Measurements from ENCODE around the gene C10orf90. TPM values are rescaled to one million over a fixed set of nuclear protein-coding genes. Genes with fewer than 3 reads are reported as not detected.

C10orf90 gene
- polyA plus RNA-seq, 3 donors = not detected

DNA sequence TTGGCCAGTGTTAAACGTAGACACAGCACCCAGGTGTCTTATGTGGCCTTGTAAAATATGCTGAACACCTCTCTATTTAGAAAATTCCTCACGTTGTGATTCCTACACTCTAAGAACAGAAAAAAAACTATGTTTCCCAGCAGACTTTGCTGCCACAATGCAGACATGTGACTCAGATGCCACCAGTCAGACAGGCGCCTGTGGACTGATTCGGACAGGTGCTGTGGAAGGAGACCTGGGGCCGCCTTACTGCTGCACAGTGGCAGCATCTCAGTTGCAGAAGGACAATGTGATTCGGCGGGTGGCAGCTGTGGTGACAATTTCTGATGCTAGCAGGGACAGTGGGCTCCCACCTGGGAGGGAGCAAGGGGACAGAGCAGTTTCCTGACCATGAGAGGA lies 88.8 kb downstream of the C10orf90 start:
- no peak overlapping the region for H3K27ac Mint-ChIP-seq
- Histone ChIP-seq H3K79me2 (ENCODE audit: insufficient read depth, low read length) (no peaks in the 10 kb centered on the region), H3K4me1 (ENCODE audit: control insufficient read depth in 1 of 2, insufficient read depth in 2 of 2, low read length in 2 of 2) (no peaks in the 10 kb centered on the region), H2AFZ (ENCODE audit: insufficient read depth, low read depth, low read length, poor library complexity, severe bottlenecking) (no peak overlapping the region), H3K36me3 (replicated peaks in 1 of 2; ENCODE audit: control insufficient read depth in 1 of 2, insufficient read depth in 2 of 2, low read length in 2 of 2) (no peaks in the 10 kb centered on the region), H3K4me2 (replicated peaks; ENCODE audit: extremely low read depth, low read length, poor library complexity, severe bottlenecking) (no peak overlapping the region), H3K27ac (ENCODE audit: low read depth in 1 of 2, low read length in 2 of 2) (no peak overlapping the region), H3K4me3 (replicated peaks in 1 of 3; ENCODE audit: low read depth in 2 of 3, low read length in 3 of 3) (no peak overlapping the region), H3K9me3 (replicated peaks in 1 of 2; ENCODE audit: control insufficient read depth in 1 of 2, insufficient read depth in 1 of 2, low read length in 2 of 2) (no peaks in the 10 kb centered on the region), H4K20me1 (ENCODE audit: insufficient read depth, low read length) (no peaks in the 10 kb centered on the region), H3K27me3 (ENCODE audit: control insufficient read depth in 2 of 2, insufficient read depth in 2 of 2, low read length in 2 of 2) (no peaks in the 10 kb centered on the region), H3K9ac (ENCODE audit: insufficient read depth, low read length, poor library complexity, severe bottlenecking) (no peak overlapping the region)
- peaks cover 0 to 6% (median 0%) of the 10 kb centered on the region in 7 donors for H3K9me3 Mint-ChIP-seq
- intact Hi-C loops (cut with micrococcal nuclease) = no loop called here
- no peak for DNase-seq
- H3K27me3 Mint-ChIP-seq (ENCODE audit: low read depth in 3 of 3) = peaks cover 0 to 4% (median 3%) of the 10 kb centered on the region in 3 donors
- 91% methylated on average over 6 of the region's 7 CpGs for WGBS (ENCODE audit: insufficient coverage)
- TF ChIP-seq, protein P1, sequence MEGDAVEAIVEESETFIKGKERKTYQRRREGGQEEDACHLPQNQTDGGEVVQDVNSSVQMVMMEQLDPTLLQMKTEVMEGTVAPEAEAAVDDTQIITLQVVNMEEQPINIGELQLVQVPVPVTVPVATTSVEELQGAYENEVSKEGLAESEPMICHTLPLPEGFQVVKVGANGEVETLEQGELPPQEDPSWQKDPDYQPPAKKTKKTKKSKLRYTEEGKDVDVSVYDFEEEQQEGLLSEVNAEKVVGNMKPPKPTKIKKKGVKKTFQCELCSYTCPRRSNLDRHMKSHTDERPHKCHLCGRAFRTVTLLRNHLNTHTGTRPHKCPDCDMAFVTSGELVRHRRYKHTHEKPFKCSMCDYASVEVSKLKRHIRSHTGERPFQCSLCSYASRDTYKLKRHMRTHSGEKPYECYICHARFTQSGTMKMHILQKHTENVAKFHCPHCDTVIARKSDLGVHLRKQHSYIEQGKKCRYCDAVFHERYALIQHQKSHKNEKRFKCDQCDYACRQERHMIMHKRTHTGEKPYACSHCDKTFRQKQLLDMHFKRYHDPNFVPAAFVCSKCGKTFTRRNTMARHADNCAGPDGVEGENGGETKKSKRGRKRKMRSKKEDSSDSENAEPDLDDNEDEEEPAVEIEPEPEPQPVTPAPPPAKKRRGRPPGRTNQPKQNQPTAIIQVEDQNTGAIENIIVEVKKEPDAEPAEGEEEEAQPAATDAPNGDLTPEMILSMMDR (IDR thresholded peaks at IDR 0.05) = no peak
- no peak overlapping the region for H3K4me3 Mint-ChIP-seq
- H3K4me1 Mint-ChIP-seq = no peaks in the 10 kb centered on the region
- H3K36me3 Mint-ChIP-seq = no peaks in the 10 kb centered on the region

DNA sequence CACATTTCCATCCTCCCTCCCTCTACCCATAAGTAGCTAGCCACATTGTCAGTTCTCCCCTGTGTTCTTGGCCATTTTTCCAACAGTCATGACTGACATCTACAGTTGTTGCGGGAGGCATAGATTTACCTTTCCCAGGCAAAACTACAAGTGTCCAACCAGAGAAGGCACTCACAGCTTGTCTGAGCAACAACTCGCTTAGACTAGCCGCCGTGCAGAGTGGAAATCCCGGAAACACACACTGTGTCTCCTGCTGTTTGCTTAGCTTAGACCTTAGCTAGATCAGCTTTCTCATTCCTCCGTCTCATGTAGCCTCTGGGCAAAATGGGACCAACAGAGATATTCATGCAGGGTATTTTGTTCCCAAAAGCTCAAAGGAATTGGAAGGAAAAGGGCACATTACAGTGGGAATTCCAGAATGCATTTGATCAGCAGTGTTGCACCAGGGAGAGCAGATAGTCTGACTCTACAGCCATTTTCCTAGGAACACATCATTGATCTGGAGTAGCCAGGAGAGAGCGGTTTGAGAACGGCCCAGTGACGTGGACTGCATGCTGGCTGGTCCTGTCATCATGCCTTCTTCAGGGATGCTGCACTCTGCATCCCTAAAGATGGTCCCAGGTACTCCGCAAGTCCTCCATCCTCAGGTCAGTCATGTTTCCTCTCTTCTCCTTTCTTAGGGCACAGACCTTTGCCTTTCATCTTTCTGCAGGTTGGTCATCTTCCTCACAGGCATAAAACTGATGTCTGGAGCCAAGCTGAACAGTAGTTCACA lies 89.4 kb downstream of the C10orf90 start:
- H3K36me3 ChIP-seq (replicated peaks in 1 of 2; ENCODE audit: control insufficient read depth in 1 of 2, insufficient read depth in 2 of 2, low read length in 2 of 2) = no peaks in the 10 kb centered on the region
- peaks cover 0 to 3% (median 0%) of the 10 kb centered on the region in 7 donors for H3K9me3 Mint-ChIP-seq
- no peak overlapping the region for H3K4me3 Mint-ChIP-seq
- no peak overlapping the region for H3K9ac ChIP-seq (ENCODE audit: insufficient read depth, low read length, poor library complexity, severe bottlenecking)
- H3K4me1 Mint-ChIP-seq = no peaks in the 10 kb centered on the region
- H3K27me3 ChIP-seq (ENCODE audit: control insufficient read depth in 2 of 2, insufficient read depth in 2 of 2, low read length in 2 of 2) = no peaks in the 10 kb centered on the region
- intact Hi-C loops (cut with micrococcal nuclease) = no loop called here
- H4K20me1 ChIP-seq (ENCODE audit: insufficient read depth, low read length) = no peaks in the 10 kb centered on the region
- H3K4me3 ChIP-seq (replicated peaks in 1 of 3; ENCODE audit: low read depth in 2 of 3, low read length in 3 of 3) = no peak overlapping the region
- H2AFZ ChIP-seq (ENCODE audit: insufficient read depth, low read depth, low read length, poor library complexity, severe bottlenecking) = no peak overlapping the region
- no peaks in the 10 kb centered on the region for H3K79me2 ChIP-seq (ENCODE audit: insufficient read depth, low read length)
- no peak for DNase-seq
- TF ChIP-seq, protein P1 (IDR thresholded peaks at IDR 0.05) = no peak
- no peaks in the 10 kb centered on the region for H3K4me1 ChIP-seq (ENCODE audit: control insufficient read depth in 1 of 2, insufficient read depth in 2 of 2, low read length in 2 of 2)
- peaks cover 0 to 4% (median 3%) of the 10 kb centered on the region in 3 donors for H3K27me3 Mint-ChIP-seq (ENCODE audit: low read depth in 3 of 3)
- H3K36me3 Mint-ChIP-seq = no peaks in the 10 kb centered on the region
- H3K27ac Mint-ChIP-seq = no peak overlapping the region
- no peaks in the 10 kb centered on the region for H3K9me3 ChIP-seq (replicated peaks in 1 of 2; ENCODE audit: control insufficient read depth in 1 of 2, insufficient read depth in 1 of 2, low read length in 2 of 2)
- H3K27ac ChIP-seq (ENCODE audit: low read depth in 1 of 2, low read length in 2 of 2) = no peak overlapping the region
- H3K4me2 ChIP-seq (replicated peaks; ENCODE audit: extremely low read depth, low read length, poor library complexity, severe bottlenecking) = no peak overlapping the region
- WGBS (ENCODE audit: insufficient coverage) = 83% methylated on average over 9 of the region's 10 CpGs
